Tibial artery (tissue), 4 donors: ENCODE results near the gene VAV3.

Source experiments
- DNase-seq, 2 donors: peaks; one replicate each; pipeline ENCODE4 v3.0.0-alpha.2; 2019
- H3K27ac ChIP-seq, 2 donors: fragments of 200-600 bp; sonication (generic) in 1 of 2; 1 replicate in 1 of 2; 2 replicates in 1 of 2; pipeline ENCODE4 v1.5.1; 2018 to 2019; ENCODE audit warnings: mild to moderate bottlenecking in 1 of 2
- H3K27me3 ChIP-seq, 2 donors: fragments of 200-600 bp; sonication (generic) in 1 of 2; one replicate each; pipeline versions ENCODE4 v1.5.1 to v1.6.0; 2016 to 2019
- H3K36me3 ChIP-seq, 3 donors: fragments of 200-600 bp; sonication (generic) in 2 of 3; one replicate each; pipeline ENCODE4 v1.5.1; 2016 to 2019; ENCODE audit warnings: mild to moderate bottlenecking in 2 of 3
- H3K4me1 ChIP-seq, 4 donors: fragments of 200-600 bp; sonication (generic) in 2 of 4; 1 replicate in 3 of 4; 2 replicates in 1 of 4; pipeline ENCODE4 v1.5.1; 2016 to 2019
- H3K4me3 ChIP-seq, 2 donors: fragments of 200-600 bp; sonication (generic) in 1 of 2; 1 replicate in 1 of 2; 2 replicates in 1 of 2; pipeline ENCODE4 v1.5.1; 2018 to 2019; ENCODE audit warnings: mild to moderate bottlenecking in 2 of 2
- H3K9me3 ChIP-seq, 3 donors: fragments of 200-600 bp; sonication (generic) in 1 of 3; one replicate each; pipeline ENCODE4 v1.5.1; 2016 to 2019
- CTCF ChIP-seq, 2 experiments: fragments of 200-600 bp in 1 of 2; fragments of 450-650 bp in 1 of 2; IDR thresholded peaks; one replicate each; pipeline ENCODE4 v1.5.1; 2017 to 2019; ENCODE audit warnings: antibody characterized with exemption in 2 of 2, mild to moderate bottlenecking in 1 of 2, moderate library complexity in 1 of 2
- intact Hi-C: fragments of 100-400 bp; cut with DNase I; formaldehyde crosslinking; loops from one replicate; pipeline ENCODE4 v1.15.0; 2023; ENCODE audit warnings: low total_unique reads

The VAV3 gene

GRCh38 chr1:107680579-107680985 lies 284.4 kb downstream of the VAV3 start:
- no peak for TF ChIP-seq CTCF (IDR thresholded peaks at IDR 0.05)
- Histone ChIP-seq H3K27me3 (no peaks in the 10 kb centered on the region), H3K9me3 (no peaks in the 10 kb centered on the region), H3K4me3 (no peak overlapping the region), H3K27ac (no peak overlapping the region), H3K4me1 (no peaks in the 10 kb centered on the region), H3K36me3 (no peaks in the 10 kb centered on the region)
- intact Hi-C loops = no loop called here
- no peak for DNase-seq

GRCh38 chr1:107679411-107679953 lies 285.5 kb downstream of the VAV3 start:
- Histone ChIP-seq H3K4me1 (no peaks in the 10 kb centered on the region), H3K9me3 (peaks cover 0 to 4% (median 0%) of the 10 kb centered on the region in 3 donors), H3K4me3 (no peak overlapping the region), H3K27ac (no peak overlapping the region), H3K36me3 (no peaks in the 10 kb centered on the region), H3K27me3 (no peaks in the 10 kb centered on the region)
- no peak for TF ChIP-seq CTCF (IDR thresholded peaks at IDR 0.05)
- intact Hi-C loops = no loop called here
- no peak for DNase-seq

- no peak for DNase-seq
- H3K9me3 ChIP-seq = peaks cover 0 to 4% (median 0%) of the 10 kb centered on the region in 3 donors
- TF ChIP-seq CTCF (IDR thresholded peaks at IDR 0.05) = no peak
- no peaks in the 10 kb centered on the region for H3K4me1 ChIP-seq
- no peak overlapping the region for H3K27ac ChIP-seq
- no peak overlapping the region for H3K4me3 ChIP-seq
- intact Hi-C loops = no loop called here
- no peaks in the 10 kb centered on the region for H3K36me3 ChIP-seq
- no peaks in the 10 kb centered on the region for H3K27me3 ChIP-seq
Measured at GRCh38 chr1:107678993-107679392, 286.0 kb downstream of the VAV3 start.

GRCh38 chr1:107677697-107678096 lies 287.3 kb downstream of the VAV3 start:
- no peak overlapping the region for H3K27ac ChIP-seq
- TF ChIP-seq CTCF (IDR thresholded peaks at IDR 0.05) = no peak
- no peaks in the 10 kb centered on the region for H3K36me3 ChIP-seq
- H3K4me1 ChIP-seq = no peaks in the 10 kb centered on the region
- H3K9me3 ChIP-seq = peaks cover 0 to 4% (median 0%) of the 10 kb centered on the region in 3 donors
- H3K27me3 ChIP-seq = no peaks in the 10 kb centered on the region
- no peak for DNase-seq
- H3K4me3 ChIP-seq = no peak overlapping the region
- intact Hi-C loops = no loop called here

- intact Hi-C loops = no loop called here
- Histone ChIP-seq H3K36me3 (no peaks in the 10 kb centered on the region), H3K27ac (no peak overlapping the region), H3K4me3 (no peak overlapping the region), H3K27me3 (no peaks in the 10 kb centered on the region), H3K9me3 (peaks cover 0 to 4% (median 0%) of the 10 kb centered on the region in 3 donors), H3K4me1 (no peaks in the 10 kb centered on the region)
- DNase-seq = no peak
- no peak for TF ChIP-seq CTCF (IDR thresholded peaks at IDR 0.05)
Measured at GRCh38 chr1:107674486-107674885, 290.5 kb downstream of the VAV3 start.

- Histone ChIP-seq H3K27ac (no peak overlapping the region), H3K4me3 (no peak overlapping the region), H3K36me3 (no peaks in the 10 kb centered on the region), H3K27me3 (no peaks in the 10 kb centered on the region), H3K4me1 (no peaks in the 10 kb centered on the region), H3K9me3 (peaks cover 0 to 4% (median 0%) of the 10 kb centered on the region in 3 donors)
- TF ChIP-seq CTCF (IDR thresholded peaks at IDR 0.05) = no peak
- DNase-seq = no peak
- intact Hi-C loops = no loop called here
Measured at GRCh38 chr1:107673006-107673405, 292.0 kb downstream of the VAV3 start.
